Jurkat, Clone E6-1 (cell line): ENCODE measurements around the gene CD160. TPM values are rescaled to one million over a fixed set of nuclear protein-coding genes. Genes with fewer than 3 reads are reported as not detected.
"Not testable (repeated sequence)": the region's sequence is repeated elsewhere in the genome, so short reads cannot be mapped to it uniquely, and the experiment has no call there.

ENCODE experiments used
- DNase-seq: peaks from one replicate; pipeline ENCODE4 v3.0.0-alpha.2; 2011; ENCODE audit warnings: low read depth, low spot score
- H3K4me3 ChIP-seq: 2 replicates; pipeline ENCODE4 v1.5.1; 2011; ENCODE audit warnings: mild to moderate bottlenecking, low read length, control low read depth, moderate library complexity
- polyA plus RNA-seq: library from polyadenylated mRNA; unstranded; fragments of >200 nt; gene quantifications from one replicate; pipeline ENCODE4 v1.2.1, GENCODE V29; 2012; ENCODE audit warnings: missing spikeins; ENCODE audit not compliant: insufficient read length, insufficient read depth

The CD160 gene
- polyA plus RNA-seq, result not detected

DNA sequence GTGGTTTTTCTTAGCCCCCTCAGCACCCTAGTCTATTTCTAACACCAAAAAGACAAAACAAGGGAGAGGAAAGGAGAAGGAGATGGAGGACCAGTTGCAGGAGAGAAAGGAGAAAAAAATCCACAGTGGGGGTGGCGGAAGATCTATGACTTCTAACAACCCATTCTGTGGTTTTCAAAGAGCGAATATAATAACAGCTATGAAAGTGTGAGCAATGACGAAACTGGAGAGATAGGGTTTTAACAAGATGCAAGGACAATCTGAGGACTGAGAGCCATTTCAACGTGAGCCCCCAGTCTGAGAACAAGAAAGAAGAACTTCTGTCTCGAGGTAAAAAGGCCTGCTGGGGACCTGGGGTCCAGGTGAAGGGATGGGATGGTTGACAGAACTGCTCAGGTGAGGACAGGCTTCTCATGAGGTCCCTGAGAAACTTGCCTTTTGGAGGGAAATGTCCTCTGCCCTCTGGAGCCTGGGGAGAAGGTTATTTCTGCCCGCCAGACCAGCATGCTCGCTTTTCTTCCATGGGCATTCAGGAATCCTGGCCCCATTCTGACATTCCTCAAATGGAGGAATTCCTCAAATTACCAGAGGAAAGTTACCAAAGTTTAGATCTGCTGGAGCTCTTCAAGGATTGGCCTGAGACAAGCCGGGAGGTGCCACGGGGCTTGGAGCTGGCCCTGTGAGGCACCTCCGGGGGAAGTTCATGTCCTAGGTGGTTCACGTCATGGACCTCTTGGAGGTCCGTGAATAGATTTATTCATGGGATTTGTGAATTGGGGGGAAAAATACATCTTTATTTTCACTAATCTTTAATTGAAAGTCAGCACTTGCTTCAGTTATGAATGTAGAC, at the start of gene CD160:
Gene CD160, plus strand, starts transcription at position 270 of the 850 bp plus-strand sequence. CDS start 8,829 bp downstream, outside the sequence.
- no peak for DNase-seq
- no peak within 1 kb of the TSS for H3K4me3 ChIP-seq

DNA sequence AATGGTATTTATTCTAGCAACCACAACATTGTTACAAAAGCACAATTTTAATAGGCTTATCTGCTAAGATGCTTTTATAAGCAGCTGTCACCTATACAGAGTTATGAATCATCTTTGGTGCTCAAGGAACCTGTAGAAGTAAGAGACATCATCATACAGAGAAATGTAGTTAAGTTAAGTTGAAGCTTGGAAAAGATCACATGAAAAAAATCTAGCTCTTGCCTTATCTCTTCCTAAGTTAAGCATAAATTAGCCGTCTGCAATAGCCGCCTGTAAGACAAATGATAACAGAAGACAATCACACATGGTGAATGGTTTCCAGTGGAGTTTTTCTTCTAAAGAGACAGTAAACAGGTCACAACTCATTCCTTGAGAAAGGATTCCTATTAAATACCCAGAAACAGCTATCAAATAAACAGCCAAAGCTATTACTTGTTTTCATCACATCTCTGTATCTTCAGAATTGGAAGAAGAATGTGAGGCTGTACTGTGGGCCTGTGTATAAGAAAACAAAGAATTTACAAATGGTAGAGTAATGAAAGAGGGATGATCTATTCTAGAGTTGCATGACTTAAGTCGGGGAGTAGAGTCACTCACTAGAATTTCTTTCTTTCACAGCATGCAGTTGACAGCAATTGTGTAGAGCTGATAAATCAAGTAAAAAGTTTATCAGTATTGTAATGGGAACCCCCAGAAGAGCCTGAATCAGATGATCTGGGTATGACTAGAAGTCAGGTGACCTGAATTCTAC, 48.1 kb upstream of the CD160 start:
- not testable (repeated sequence) for DNase-seq, H3K4me3 ChIP-seq

DNA sequence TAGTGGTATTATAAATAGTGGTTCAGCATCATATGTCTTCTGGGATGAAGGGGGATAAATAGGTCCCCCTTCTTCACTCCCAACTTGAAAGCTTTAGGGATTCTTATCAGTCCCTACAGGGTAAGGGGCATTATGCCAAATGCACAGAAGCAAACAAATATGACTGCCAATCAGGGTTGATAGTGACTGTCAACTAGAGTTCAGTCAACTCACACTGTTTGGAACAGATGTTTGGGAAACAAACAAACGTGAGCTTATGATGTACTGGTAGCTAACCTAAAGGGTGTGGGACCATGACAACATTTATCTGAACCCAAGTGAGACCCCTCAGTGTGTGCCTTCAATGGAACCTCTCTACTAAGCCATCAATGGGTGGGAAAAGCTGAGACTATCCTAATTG, 46.1 kb upstream of the CD160 start:
- DNase-seq, result not testable (repeated sequence)

DNA sequence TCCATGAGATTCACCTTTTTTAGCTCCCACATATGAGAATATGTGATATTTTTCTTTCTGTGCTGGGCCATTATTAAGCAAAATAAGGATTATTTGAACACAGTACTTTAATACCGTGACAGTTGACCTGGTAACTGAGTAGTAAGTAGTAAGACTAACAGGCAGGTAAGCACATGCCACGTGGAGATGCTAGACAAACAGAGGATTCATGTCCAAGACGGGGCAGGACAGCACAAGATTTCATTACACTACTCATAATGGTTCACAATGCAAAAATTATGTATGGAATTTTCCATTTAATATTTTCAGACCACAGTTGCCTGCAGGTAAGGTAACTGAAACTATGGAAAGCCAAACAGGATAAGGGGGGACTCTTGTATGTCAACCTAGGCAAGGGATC, 34.4 kb upstream of the CD160 start:
- DNase-seq, H3K4me3 ChIP-seq: not testable (repeated sequence)

More for the DNA sequence above, 46.1 kb upstream of the CD160 start:
- H3K4me3 ChIP-seq, result not testable (repeated sequence)

- H3K4me3 ChIP-seq, DNase-seq: not testable (repeated sequence)
Measured at GRCh38 chr1:145686078-145686477, 33.2 kb upstream of the CD160 start.

- H3K4me3 ChIP-seq, result no peak overlapping the region
- DNase-seq, result no peak
Measured at GRCh38 chr1:145688328-145688727, 31.0 kb upstream of the CD160 start.

- no peak for DNase-seq
- H3K4me3 ChIP-seq, result no peak overlapping the region
Measured at GRCh38 chr1:145688924-145689323, 30.4 kb upstream of the CD160 start.

DNA sequence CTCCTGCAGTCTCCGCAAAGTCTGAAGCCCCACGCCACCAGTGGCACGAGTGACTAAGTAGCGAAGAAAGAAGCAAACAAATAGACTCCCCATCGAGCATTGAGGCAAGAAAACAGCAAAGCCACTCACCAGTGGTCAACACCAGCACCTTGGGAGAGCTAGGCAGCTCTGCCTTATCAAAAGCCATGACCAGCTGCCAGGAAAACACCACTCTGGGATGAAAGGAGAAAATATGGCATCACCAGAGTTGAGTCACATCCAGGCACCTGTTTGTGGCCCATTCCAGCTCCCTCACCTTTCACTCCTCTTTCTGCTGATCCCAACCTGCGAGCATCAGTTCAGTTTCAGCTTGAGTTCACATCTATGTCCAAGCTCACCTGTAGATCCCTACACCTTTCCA, 29.4 kb upstream of the CD160 start:
- DNase-seq, result no peak
- H3K4me3 ChIP-seq, result no peak overlapping the region

DNA sequence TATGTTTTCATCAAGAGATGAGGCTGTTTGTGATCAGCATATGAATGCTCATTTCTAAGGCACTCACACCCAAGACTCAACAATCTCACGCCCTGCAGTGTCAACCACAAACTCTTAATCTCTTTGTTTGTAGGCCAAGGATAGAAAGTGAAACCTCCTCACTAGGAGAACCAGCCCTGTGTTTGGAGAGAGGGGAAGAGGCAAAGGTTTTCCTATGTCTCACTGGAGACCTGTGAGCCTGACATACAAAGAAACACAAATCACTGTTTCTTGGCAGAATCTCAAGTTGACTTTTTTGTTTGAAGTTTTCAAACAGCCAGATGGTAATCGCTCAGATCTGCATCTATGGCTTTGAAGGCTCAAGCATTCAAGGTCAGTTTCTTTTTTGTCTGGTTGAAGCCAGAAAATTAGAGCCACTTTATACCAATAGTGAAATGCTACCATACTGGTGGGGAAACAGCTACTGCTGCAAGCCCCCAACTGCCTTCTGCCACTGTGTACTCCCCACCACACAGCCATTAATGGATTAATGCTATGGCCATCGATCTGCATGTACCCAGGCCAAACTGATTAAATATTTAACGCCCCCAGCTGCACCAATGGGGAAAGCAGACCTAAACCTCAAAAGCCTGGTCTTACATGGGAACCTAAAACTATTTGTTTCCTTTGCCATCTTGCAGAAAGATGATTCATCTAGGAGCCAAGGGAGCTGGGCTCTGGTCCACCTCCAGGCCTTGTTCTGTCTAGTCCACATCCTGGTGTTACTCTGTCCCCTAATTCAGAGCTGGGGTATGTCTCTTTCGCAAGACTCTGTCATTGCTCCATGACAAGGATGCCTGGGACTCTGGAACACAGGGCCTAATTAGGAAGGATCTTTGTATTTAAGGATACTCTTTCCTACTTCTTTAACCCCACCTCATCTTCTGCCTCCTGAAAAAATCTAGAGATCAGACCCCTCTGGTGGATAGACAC, 28.4 kb upstream of the CD160 start:
- no peak overlapping the region for H3K4me3 ChIP-seq
- peak; percentile 66 for DNase-seq

DNA sequence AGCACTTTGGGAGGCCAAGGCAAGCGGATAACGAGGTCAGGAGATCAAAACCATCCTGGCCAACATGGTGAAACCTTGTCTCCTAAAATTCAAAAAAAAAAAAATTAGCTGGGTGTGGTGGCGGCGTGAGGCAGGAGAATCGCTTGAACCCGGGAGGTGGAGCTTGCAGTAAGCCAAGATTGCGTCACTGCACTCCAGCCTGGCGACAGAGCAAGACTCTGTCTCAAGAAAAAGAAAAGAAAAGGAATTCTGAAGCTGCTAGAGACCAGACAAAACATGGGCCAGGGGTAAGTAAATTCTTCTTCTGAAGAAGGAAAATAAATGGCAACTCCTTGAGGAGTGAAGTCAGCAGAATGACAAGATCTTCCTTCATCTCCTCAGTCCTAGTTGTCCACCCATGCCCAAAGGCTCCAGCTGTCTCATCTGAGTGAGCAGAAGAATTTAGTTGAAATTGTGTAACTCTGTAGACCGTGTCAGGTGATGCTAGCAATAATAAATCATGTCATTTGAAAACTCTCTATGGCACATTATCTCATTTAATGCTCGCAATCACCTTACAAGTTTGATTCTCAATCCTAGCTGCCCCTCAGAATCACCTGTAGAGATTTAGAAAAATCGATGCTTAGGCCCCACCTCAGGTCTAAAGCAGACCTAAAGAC, 26.4 kb upstream of the CD160 start:
- no peak for DNase-seq
- H3K4me3 ChIP-seq, result no peak overlapping the region

GRCh38 chr1:145695821-145696629, 23.3 kb upstream of the CD160 start:
- H3K4me3 ChIP-seq, result no peak overlapping the region
- DNase-seq, result no peak

DNA sequence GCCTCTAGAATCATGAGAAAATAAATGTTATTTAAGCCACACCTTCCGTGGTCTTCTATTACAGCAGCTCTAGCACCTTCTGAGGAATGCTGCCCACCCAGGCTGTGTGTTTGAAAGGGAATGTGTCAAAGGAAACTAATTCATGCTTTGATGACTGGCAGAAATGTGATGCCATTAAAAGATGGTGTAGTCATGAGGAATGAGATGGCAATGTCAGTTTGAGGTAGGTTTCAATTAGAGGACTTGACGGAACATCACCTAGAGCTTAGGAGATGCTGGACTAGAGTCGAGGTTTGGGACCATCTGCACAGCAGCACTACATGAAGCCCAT, 22.7 kb upstream of the CD160 start:
- DNase-seq, result no peak
- no peak overlapping the region for H3K4me3 ChIP-seq

GRCh38 chr1:145701306-145701862, 17.9 kb upstream of the CD160 start:
- no peak overlapping the region for H3K4me3 ChIP-seq
- DNase-seq, result no peak

DNA sequence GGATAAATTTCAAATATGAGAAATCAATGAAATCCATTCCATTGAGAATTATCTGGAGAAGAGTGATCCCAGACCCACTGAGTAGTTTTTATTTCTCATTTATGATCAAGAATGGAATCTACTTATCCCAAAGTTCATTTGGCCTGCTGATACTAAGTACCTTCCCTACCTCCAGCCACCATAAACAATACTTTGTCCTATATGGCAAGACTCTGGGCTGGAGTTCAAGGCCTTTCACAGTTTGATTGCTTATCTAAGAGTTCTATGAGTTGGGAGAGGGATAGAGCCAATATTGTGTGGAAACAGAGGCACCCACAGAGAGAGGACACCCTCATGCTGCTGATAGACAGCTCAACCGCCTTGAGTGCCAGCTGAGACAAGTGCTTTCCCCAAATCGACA, 17.2 kb upstream of the CD160 start:
- H3K4me3 ChIP-seq, result no peak overlapping the region
- no peak for DNase-seq

GRCh38 chr1:145702826-145703225, 16.5 kb upstream of the CD160 start:
- DNase-seq, result no peak
- H3K4me3 ChIP-seq, result no peak overlapping the region

- no peak overlapping the region for H3K4me3 ChIP-seq
- no peak for DNase-seq
Measured at GRCh38 chr1:145705622-145706021, 13.7 kb upstream of the CD160 start.

DNA sequence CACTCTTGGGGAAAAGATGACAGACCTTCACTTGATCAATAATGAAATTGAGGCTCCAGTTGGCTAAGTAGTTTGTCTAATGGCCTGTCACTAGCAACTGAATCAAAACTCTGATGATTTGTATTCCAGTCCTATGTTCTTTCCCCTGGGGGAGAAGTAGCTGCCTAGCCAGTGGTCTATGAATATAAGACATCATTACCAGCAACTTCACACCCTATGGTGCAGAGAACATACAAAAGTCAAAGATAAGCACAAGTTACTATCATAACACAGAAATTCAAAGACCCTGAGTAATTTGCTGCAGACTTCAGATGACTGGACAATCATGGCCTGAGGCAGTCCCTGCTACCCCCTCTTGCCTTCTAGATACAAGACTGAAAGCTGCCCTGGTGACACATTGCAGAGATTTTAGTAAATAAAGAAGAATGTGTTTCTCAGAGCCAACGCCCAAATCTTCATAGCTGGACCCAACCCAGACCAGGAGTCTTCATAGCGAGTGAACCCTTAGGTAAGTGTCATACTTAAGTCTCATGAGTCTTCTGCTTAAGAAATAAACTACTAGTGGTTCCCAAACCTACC, 13.1 kb upstream of the CD160 start:
- DNase-seq, result no peak
- no peak overlapping the region for H3K4me3 ChIP-seq
